PC-9 (cell line): Measurements from ENCODE around the gene KRT8. TPM values are rescaled to one million over a fixed set of nuclear protein-coding genes. Genes with fewer than 3 reads are reported as not detected.

Experiments used
- BruUV-seq: library from RNA; stranded (reverse); fragments of 400-500 nt; replicated peaks from 2 replicates; lab custom pipeline; 2021; lab: Mats Ljungman, UMichigan
- CTCF ChIA-PET: fragments of 300-600 bp; sonication (Branson Sonifier 250); formaldehyde crosslinking; loops from one replicate; lab custom pipeline; 2022; ENCODE audit warnings: antibody characterized with exemption; lab: Charles Lee
- POLR2A ChIA-PET: fragments of 300-600 bp; sonication (Branson Sonifier 250); formaldehyde crosslinking; loops from one replicate; lab custom pipeline; 2022; ENCODE audit warnings: antibody characterized with exemption; ENCODE audit not compliant: unreplicated experiment; lab: Charles Lee
- DNase-seq, 2 experiments: peaks; one replicate each; pipeline versions ENCODE4 v3.0.0 to v3.0.0-alpha.2; 2015 to 2022; ENCODE audit warnings: mixed read lengths in 1 of 2
- H2AFZ ChIP-seq: fragments of 200-600 bp; sonication (generic); 2 replicates; pipeline ENCODE4 v1.8.1; 2017; ENCODE audit warnings: antibody characterized with exemption
- H3F3A ChIP-seq: fragments of 200-600 bp; sonication (generic); 2 replicates; pipeline ENCODE4 v1.8.1; 2017; ENCODE audit warnings: antibody characterized with exemption, mild to moderate bottlenecking, low read depth; ENCODE audit not compliant: insufficient read depth
- H3K27ac ChIP-seq: fragments of 200-600 bp; sonication (generic); 2 replicates; pipeline ENCODE4 v1.6.1; 2016; ENCODE audit warnings: mixed run types
- H3K27me3 ChIP-seq: fragments of 200-600 bp; sonication (generic); 2 replicates; pipeline ENCODE4 v1.6.1; 2016; ENCODE audit warnings: low read depth, mixed run types; ENCODE audit not compliant: insufficient read depth
- H3K36me3 ChIP-seq: fragments of 200-600 bp; sonication (generic); 2 replicates; pipeline ENCODE4 v1.6.1; 2016; ENCODE audit warnings: low read depth, mixed run types
- H3K4me1 ChIP-seq: fragments of 200-600 bp; sonication (generic); replicated peaks from 2 replicates; pipeline ENCODE4 v1.6.1; 2016; ENCODE audit warnings: mixed run types; ENCODE audit not compliant: insufficient read depth
- H3K4me2 ChIP-seq: fragments of 200-600 bp; sonication (generic); 2 replicates; pipeline ENCODE4 v1.6.1; 2017; ENCODE audit warnings: mixed run types
- H3K4me3 ChIP-seq: fragments of 200-600 bp; sonication (generic); 2 replicates; pipeline ENCODE4 v1.6.1; 2016; ENCODE audit warnings: mixed run types
- H3K79me2 ChIP-seq: fragments of 200-600 bp; sonication (generic); 2 replicates; pipeline ENCODE4 v1.6.1; 2017; ENCODE audit warnings: low read depth, mixed run types
- H3K9me2 ChIP-seq: fragments of 200-600 bp; sonication (generic); 2 replicates; pipeline ENCODE4 v1.8.1; 2017; ENCODE audit warnings: mild to moderate bottlenecking; ENCODE audit not compliant: insufficient read depth
- H3K9me3 ChIP-seq: fragments of 200-600 bp; sonication (generic); 2 replicates; pipeline ENCODE4 v1.8.1; 2016; ENCODE audit warnings: low read depth; ENCODE audit not compliant: insufficient read depth
- H4K20me1 ChIP-seq: fragments of 200-600 bp; sonication (generic); 2 replicates; pipeline ENCODE4 v1.8.1; 2017; ENCODE audit not compliant: insufficient read depth
- CTCF ChIP-seq: fragments of 200-600 bp; sonication (generic); conservative IDR thresholded peaks from 2 replicates; pipeline ENCODE4 v1.6.1; 2017; ENCODE audit warnings: mixed run types, antibody characterized with exemption, mild to moderate bottlenecking, moderate library complexity
- EZH2 ChIP-seq: fragments of 200-600 bp; sonication (generic); IDR thresholded peaks from 2 replicates; pipeline ENCODE4 v1.8.0; 2017; ENCODE audit warnings: antibody characterized with exemption, low read depth
- intact Hi-C: fragments of 100-400 bp; cut with micrococcal nuclease; formaldehyde crosslinking; loops from one replicate; pipeline ENCODE4 v1.10.0; 2022; ENCODE audit not compliant: unreplicated experiment
- total RNA-seq: library from RNA; stranded (reverse); gene quantifications from 2 replicates; pipeline ENCODE4 v1.2.3, GENCODE V29; 2021

KRT8 gene
- total RNA-seq, 1 experiment from 2014 or later, result 2,962 TPM

DNA sequence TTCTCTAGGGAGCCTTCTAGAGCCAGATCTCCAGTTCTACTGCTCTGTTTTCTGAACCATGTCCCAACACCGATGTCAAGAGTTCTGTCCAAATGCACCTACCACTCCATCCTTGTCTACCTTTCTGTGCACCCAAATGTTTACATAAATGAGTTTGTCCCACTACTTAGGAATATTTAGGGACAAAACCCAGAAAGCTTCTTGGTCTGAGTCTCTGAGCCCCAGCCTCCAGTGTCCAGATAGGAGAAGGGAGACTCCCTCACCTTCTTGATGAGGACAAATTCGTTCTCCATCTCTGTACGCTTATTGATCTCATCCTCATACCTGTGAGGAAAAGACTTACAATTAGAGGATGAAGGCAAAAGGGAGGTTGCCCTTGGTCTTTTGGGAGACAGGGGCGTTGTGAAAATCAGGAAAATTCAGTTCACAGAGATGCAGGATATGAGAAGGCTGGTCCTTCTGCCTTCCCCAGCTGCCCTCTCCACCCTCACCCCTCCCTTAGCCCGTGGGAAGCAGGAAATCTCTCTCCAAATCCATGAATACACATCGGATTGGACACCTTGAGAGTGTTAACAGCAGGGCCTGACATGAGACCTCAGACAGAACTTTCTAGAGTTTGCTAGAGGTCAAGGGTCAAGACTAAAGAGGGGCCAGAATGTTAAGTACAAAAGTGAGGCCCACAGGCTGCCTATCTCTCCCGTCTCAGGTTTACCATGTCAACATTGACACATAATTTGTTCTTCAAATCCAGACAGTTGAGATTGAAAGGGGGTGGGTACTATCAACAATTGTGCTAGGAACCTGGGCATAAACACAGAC is 3.8 kb downstream of the KRT8 start:
- ChIA-PET POLR2A (interaction anchor here (0.5 to 1.2 kb wide), 2 partner anchors 26 to 50 kb away, joined by 3 to 5 read pairs; no protein-coding TSS in a partner anchor), CTCF (interaction anchor here (1.5 kb wide), 1 partner anchor 761 kb away, joined by 3 read pairs; no protein-coding TSS in a partner anchor)
- peaks cover 84% of the 10 kb centered on the region for H4K20me1 ChIP-seq
- BruUV-seq, result no TSS peak
- peaks cover 83% of the 10 kb centered on the region for H3K79me2 ChIP-seq
- H3F3A ChIP-seq, result peaks cover 93% of the 10 kb centered on the region
- peaks cover 71% of the 10 kb centered on the region for H3K4me1 ChIP-seq
- no peaks in the 10 kb centered on the region for H3K9me3 ChIP-seq
- peak overlapping the region; percentile 97; the same call in 1 of the 2 replicates for H3K4me3 ChIP-seq
- H3K27me3 ChIP-seq, result no peaks in the 10 kb centered on the region
- no peak overlapping the region for H2AFZ ChIP-seq
- no peak for TF ChIP-seq CTCF
- no peak for TF ChIP-seq EZH2
- H3K27ac ChIP-seq, result peak overlapping the region; percentile 93
- intact Hi-C loops, result no loop called here
- DNase-seq, result no peak
- H3K36me3 ChIP-seq, result peaks cover 70% of the 10 kb centered on the region
- H3K9me2 ChIP-seq, result no peaks in the 10 kb centered on the region
- H3K4me2 ChIP-seq, result peak overlapping the region; percentile 89

GRCh38 chr12:52900166-52900895 is 4.5 kb downstream of the KRT8 start:
- Histone ChIP-seq H3K27me3 (no peaks in the 10 kb centered on the region), H3K36me3 (peaks cover 70% of the 10 kb centered on the region), H3K9me2 (no peaks in the 10 kb centered on the region), H2AFZ (no peak overlapping the region), H3K9me3 (no peaks in the 10 kb centered on the region), H3K4me2 (peak overlapping the region; percentile 89), H3K4me3 (peak overlapping the region; percentile 97; the same call in 1 of the 2 replicates), H3K79me2 (peaks cover 75% of the 10 kb centered on the region), H3K4me1 (peaks cover 71% of the 10 kb centered on the region), H3F3A (peaks cover 91% of the 10 kb centered on the region), H3K27ac (peak overlapping the region; percentile 93), H4K20me1 (peaks cover 88% of the 10 kb centered on the region)
- DNase-seq, result no peak
- TF ChIP-seq EZH2, result no peak
- no peak for TF ChIP-seq CTCF
- CTCF ChIA-PET, result interaction anchor here (0.6 to 1.5 kb wide), 2 partner anchors 61 to 760 kb away, joined by 3 to 9 read pairs; no protein-coding TSS in a partner anchor
- POLR2A ChIA-PET, result interaction anchor here (0.5 kb wide), 2 partner anchors 51 to 86 kb away, joined by 3 read pairs; no protein-coding TSS in a partner anchor
- intact Hi-C loops, result no loop called here
- no TSS peak for BruUV-seq

GRCh38 chr12:52899338-52900035 is 5.4 kb downstream of the KRT8 start:
- CTCF ChIA-PET, result no interaction called here
- Histone ChIP-seq H3K4me3 (peak overlapping the region; percentile 97; the same call in 1 of the 2 replicates), H3K27ac (peak overlapping the region; percentile 93), H3K36me3 (peaks cover 70% of the 10 kb centered on the region), H3F3A (peaks cover 95% of the 10 kb centered on the region), H2AFZ (no peak overlapping the region), H3K9me2 (no peaks in the 10 kb centered on the region), H4K20me1 (peaks cover 86% of the 10 kb centered on the region), H3K4me1 (peaks cover 75% of the 10 kb centered on the region), H3K27me3 (no peaks in the 10 kb centered on the region), H3K9me3 (no peaks in the 10 kb centered on the region), H3K4me2 (peak overlapping the region; percentile 89), H3K79me2 (peaks cover 70% of the 10 kb centered on the region)
- DNase-seq, result no peak
- intact Hi-C loops, result no loop called here
- POLR2A ChIA-PET, result interaction anchor here (0.6 kb wide), 1 partner anchor 46 kb away, joined by 3 read pairs; no protein-coding TSS in a partner anchor
- no TSS peak for BruUV-seq
- TF ChIP-seq EZH2 (no peak), CTCF (no peak)
